Measurements from ENCODE around the gene PRR33.

PRR33 gene

GRCh38 chr11:1926156-1927025 lies 34.7 kb upstream of the PRR33 start:
- TF ChIP-seq, protein P1, sequence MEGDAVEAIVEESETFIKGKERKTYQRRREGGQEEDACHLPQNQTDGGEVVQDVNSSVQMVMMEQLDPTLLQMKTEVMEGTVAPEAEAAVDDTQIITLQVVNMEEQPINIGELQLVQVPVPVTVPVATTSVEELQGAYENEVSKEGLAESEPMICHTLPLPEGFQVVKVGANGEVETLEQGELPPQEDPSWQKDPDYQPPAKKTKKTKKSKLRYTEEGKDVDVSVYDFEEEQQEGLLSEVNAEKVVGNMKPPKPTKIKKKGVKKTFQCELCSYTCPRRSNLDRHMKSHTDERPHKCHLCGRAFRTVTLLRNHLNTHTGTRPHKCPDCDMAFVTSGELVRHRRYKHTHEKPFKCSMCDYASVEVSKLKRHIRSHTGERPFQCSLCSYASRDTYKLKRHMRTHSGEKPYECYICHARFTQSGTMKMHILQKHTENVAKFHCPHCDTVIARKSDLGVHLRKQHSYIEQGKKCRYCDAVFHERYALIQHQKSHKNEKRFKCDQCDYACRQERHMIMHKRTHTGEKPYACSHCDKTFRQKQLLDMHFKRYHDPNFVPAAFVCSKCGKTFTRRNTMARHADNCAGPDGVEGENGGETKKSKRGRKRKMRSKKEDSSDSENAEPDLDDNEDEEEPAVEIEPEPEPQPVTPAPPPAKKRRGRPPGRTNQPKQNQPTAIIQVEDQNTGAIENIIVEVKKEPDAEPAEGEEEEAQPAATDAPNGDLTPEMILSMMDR (IDR thresholded peaks at IDR 0.05; ENCODE audit: low read depth, low read length): no peak
- no peak overlapping the region for H3K4me3 ChIP-seq (ENCODE audit: low read depth, low read length)

GRCh38 chr11:1925373-1926155 lies 33.9 kb upstream of the PRR33 start:
- TF ChIP-seq, protein P1 (IDR thresholded peaks at IDR 0.05; ENCODE audit: low read depth, low read length): no peak
- no peak overlapping the region for H3K4me3 ChIP-seq (ENCODE audit: low read depth, low read length)

DNA sequence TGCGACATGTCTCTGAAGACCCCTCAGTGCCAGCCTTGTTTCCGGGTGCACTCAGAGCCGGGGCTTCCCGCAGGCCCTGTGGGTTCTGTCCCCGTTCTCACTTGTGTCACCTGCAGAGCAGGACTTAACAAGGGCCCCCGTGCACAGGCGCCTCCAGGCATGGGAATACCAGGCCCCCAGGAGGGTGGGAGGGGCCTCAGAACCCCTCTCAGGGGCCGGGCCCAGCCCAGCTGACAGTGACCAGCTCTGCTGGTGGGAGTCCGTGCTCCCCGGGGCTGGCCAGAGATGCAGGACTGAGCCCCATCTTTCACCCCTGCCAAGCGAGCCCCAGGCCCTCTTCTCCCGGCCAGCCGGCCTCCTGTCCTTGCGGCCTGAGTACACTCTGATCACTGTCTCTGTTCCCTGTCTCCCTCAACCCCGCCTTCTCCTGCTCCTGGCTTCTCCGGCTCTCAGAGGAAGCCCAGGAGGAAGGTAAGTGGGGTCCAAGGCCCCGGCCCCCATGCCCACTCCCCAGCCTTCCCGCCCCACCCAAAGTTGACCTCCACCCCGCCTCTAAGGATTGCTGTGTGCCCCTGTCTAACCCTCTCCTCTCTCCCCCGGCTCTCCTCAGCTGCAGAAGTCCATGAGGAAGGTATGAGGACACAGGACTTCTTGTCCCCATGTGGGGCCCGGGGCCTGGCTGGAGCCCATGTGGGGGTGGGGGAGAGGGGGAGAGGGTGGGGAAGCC lies 33.1 kb upstream of the PRR33 start:
- TF ChIP-seq, protein P1 (IDR thresholded peaks at IDR 0.05; ENCODE audit: low read depth, low read length): no peak
- H3K4me3 ChIP-seq (ENCODE audit: low read depth, low read length): no peak overlapping the region

DNA sequence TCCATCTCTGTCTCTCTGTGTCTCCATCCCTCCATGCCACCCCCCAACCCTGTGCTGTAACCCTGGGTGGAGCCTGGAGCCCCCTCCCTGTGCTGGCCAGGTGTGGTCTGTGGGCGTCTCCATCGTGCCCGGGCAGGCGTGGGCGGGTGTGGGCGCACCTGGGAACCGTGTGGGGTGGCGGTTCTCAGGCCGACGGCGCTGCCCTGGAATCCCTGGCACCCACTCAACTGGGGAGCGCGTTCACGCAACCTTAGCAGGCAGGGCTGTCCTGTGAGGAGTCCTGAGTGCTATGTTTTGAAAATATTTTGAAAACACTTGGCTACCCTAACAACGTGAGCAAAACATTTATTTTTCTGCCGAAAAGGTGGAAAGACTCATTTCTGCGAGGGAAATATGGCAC lies 32.5 kb upstream of the PRR33 start:
- TF ChIP-seq, protein P1 (IDR thresholded peaks at IDR 0.05; ENCODE audit: low read depth, low read length): no peak
- no peak overlapping the region for H3K4me3 ChIP-seq (ENCODE audit: low read depth, low read length)

DNA sequence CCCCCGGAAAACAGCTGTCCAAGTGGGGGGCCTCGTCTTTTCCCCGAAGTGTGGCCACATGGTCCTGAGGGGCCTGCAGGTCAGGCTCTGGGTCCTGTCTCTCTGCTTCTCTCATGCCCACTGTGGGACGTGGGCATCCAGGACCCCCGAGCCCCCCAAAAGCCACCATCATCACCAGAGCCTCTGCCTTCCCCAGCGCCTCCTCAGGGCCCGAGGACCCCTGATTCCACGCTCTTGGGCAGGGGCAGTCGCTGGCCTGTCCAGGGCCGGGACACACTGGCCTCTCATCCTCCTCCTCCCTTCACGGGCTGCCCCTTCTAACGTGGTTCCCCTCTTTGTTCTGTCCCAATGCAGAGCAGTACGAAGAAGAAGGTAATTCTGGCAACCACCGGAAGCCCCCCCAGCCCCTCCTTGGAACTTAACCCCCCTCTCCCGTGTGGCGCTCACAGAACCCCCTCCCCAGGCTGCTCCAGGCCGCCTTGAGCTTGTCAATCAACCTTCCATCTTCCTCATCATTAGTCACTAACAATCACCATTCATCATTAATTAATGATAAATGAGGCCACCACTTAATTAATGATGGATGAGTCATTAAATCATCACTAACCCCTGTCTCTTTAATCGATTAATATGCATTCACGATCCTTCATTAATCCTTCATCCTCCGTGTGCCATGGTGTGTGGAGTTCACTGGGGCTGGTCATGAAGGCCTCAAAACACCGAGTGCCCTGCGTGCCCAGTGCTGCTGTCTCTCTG lies 31.7 kb upstream of the PRR33 start:
- TF ChIP-seq, protein P1 (IDR thresholded peaks at IDR 0.05; ENCODE audit: low read depth, low read length): no peak
- no peak overlapping the region for H3K4me3 ChIP-seq (ENCODE audit: low read depth, low read length)

- TF ChIP-seq, protein P1 (IDR thresholded peaks at IDR 0.05; ENCODE audit: low read depth, low read length): no peak
- no peak overlapping the region for H3K4me3 ChIP-seq (ENCODE audit: low read depth, low read length)
Observed at GRCh38 chr11:1922481-1923081, 30.9 kb upstream of the PRR33 start.
